GM19193 (cell line): ENCODE results near the gene HOGA1.

Source experiments
- POLR2A ChIP-seq: IDR thresholded peaks from 4 replicates; pipeline ENCODE4 v1.6.1; 2011; ENCODE audit not compliant: insufficient read depth, insufficient read length; ENCODE audit errors: extremely low read depth

HOGA1 gene

DNA sequence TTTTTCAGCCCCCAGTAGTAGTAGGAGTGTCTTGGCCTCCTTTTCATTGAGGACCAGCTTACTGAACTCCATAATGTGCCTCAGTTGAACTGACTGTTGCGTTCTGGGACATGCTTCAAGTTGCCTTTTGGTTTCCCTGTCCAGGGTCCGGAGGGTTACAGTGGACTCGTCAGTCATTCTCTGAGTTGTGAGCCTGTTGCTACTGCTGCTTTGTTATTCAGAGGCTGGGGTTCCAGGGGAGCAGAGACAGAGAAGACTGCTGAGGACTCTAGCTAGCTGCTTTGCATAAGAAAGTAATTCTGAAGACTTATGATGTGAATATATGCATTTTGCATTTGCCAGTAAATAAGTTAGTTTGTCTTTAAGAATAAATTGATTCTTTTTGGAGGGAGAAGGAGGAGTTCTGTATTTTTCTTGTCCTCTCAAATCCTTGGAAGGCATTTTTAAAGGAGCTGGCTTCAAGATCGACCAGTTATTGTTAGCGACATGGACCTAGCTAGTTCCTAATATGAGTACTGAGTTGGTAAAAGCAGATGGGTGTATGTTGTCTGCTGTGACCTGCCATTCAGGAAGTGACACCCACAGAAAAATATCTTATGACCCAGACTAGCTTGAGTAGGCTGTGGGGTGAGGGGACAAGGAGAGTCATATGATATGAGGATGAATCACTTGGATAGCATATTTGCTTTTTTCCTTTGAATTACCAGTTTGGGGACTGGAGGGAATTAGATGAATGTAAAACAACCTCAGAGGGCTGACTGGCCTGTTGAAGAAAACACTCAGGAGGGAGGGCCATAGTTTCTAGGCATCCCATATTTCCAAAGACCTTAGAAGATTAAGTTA lies 64.6 kb downstream of the HOGA1 start:
- TF ChIP-seq POLR2A: no peak

GRCh38 chr10:97650726-97651125 lies 66.5 kb downstream of the HOGA1 start:
- no peak for TF ChIP-seq POLR2A

GRCh38 chr10:97651773-97652172 lies 67.6 kb downstream of the HOGA1 start:
- no peak for TF ChIP-seq POLR2A

DNA sequence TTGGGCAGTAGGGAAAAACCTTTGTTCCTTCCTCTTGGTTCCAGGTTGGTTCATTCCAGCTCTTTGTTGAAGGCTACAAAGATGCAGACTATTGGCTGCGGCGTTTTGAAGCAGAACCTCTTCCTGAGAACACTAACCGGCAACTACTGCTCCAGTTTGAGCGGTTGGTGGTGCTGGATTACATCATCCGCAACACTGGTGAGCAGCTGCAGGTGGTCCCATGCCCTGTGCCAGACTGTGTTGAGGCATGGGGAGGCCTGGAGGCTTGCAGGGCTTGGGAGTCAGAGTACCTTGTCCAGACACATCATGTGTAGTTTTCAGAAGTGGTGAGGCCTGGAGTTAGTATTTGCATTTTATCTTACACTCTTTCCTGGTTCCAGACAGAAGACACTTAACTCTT lies 72.6 kb downstream of the HOGA1 start:
- no peak for TF ChIP-seq POLR2A

GRCh38 chr10:97659589-97659988 lies 75.4 kb downstream of the HOGA1 start:
- TF ChIP-seq POLR2A: no peak
